Central memory CD8-positive, alpha-beta T cell (primary cell): ENCODE data around the gene HBP1.
A peak's percentile ranks its signal among the peaks of the same experiment; 100 is the strongest.
"Not testable (repeated sequence)": the region's sequence is repeated elsewhere in the genome, so short reads cannot be mapped to it uniquely, and the experiment has no call there.

ENCODE experiments used
- ATAC-seq: fragments of 150-1000 bp; cut with Tn5 transposase; replicated peaks from 2 replicates; pipeline ENCODE4 v1.10.0; 2022; ENCODE audit warnings: mild to moderate bottlenecking, moderate FRiP score, moderate number of reproducible peaks; ENCODE audit not compliant: poor library complexity, severe bottlenecking; ENCODE audit errors: extremely low read depth
- DNase-seq, 2 donors: peaks; one replicate each; pipeline ENCODE4 v3.0.0; 2021; ENCODE audit warnings: low spot score in 2 of 2
- H3K27ac Mint-ChIP-seq: one replicate; pipeline ENCODE4 v1.8.0; 2022; ENCODE audit warnings: low read depth, mild to moderate bottlenecking, moderate library complexity, mixed read lengths
- H3K27me3 Mint-ChIP-seq: one replicate; pipeline ENCODE4 v1.8.0; 2022; ENCODE audit warnings: mixed read lengths
- H3K36me3 Mint-ChIP-seq: one replicate; pipeline ENCODE4 v1.8.0; 2022; ENCODE audit warnings: mild to moderate bottlenecking, moderate library complexity, mixed read lengths; ENCODE audit not compliant: insufficient read depth
- H3K4me1 Mint-ChIP-seq: one replicate; pipeline ENCODE4 v1.8.0; 2022; ENCODE audit warnings: mixed read lengths
- H3K4me3 Mint-ChIP-seq: one replicate; pipeline ENCODE4 v1.8.0; 2022; ENCODE audit warnings: mild to moderate bottlenecking, moderate library complexity, mixed read lengths
- H3K9me3 Mint-ChIP-seq: one replicate; pipeline ENCODE4 v1.8.0; 2022; ENCODE audit warnings: mixed read lengths

The HBP1 gene

GRCh38 chr7:107206136-107206535 is 37.3 kb downstream of the HBP1 start:
- peaks cover 43% of the 10 kb centered on the region for H3K36me3 Mint-ChIP-seq
- no peaks in the 10 kb centered on the region for H3K27me3 Mint-ChIP-seq
- no peak overlapping the region for H3K27ac Mint-ChIP-seq
- DNase-seq (no peak), ATAC-seq (no peak)
- H3K4me1 Mint-ChIP-seq, result no peaks in the 10 kb centered on the region
- no peaks in the 10 kb centered on the region for H3K9me3 Mint-ChIP-seq
- no peak overlapping the region for H3K4me3 Mint-ChIP-seq

DNA sequence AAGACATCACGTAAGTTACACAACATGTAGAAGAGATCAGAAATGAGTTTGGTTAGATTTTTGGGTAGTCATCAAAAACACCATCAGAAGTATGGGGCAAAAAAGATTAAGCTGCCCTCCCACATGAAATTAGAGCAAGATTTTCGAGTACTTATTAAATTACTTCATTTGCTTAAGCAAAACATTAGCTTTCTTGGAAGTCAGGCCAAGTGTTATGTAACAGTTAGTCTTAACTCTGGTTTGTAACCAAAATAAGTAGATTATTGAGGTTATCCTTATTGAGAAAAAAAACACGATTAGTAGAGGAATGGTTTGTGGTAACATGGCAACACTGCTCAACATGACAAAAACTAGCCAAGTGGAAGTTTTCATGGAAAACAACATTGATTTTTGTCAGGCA is 37.9 kb downstream of the HBP1 start:
- Mint-ChIP-seq H3K36me3 (peaks cover 37% of the 10 kb centered on the region), H3K4me1 (no peaks in the 10 kb centered on the region), H3K4me3 (no peak overlapping the region), H3K9me3 (no peaks in the 10 kb centered on the region), H3K27ac (no peak overlapping the region), H3K27me3 (no peaks in the 10 kb centered on the region)
- ATAC-seq (no peak), DNase-seq (no peak)

DNA sequence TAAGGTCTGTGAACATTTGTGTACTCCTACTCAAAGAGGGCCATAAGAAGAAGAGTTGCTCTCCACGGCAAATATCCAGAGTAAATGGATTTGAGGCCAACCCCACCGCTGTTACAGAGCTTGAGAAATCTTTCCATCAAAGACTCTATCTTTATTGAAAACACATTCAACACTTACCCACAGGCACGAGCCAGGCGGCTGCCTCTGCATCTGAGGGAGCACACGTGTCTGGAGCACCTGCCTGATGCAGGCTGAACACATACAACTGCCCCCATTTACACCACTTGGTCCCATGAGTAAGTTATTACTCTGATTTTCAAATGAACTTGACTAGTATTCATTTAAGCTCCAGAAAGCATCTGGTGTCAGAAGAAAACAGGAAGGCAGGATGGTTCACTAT is 38.7 kb downstream of the HBP1 start:
- DNase-seq, result no peak
- Mint-ChIP-seq H3K27me3 (no peaks in the 10 kb centered on the region), H3K9me3 (no peaks in the 10 kb centered on the region), H3K4me1 (no peaks in the 10 kb centered on the region), H3K4me3 (no peak overlapping the region), H3K27ac (no peak overlapping the region), H3K36me3 (peaks cover 31% of the 10 kb centered on the region)
- no peak for ATAC-seq

DNA sequence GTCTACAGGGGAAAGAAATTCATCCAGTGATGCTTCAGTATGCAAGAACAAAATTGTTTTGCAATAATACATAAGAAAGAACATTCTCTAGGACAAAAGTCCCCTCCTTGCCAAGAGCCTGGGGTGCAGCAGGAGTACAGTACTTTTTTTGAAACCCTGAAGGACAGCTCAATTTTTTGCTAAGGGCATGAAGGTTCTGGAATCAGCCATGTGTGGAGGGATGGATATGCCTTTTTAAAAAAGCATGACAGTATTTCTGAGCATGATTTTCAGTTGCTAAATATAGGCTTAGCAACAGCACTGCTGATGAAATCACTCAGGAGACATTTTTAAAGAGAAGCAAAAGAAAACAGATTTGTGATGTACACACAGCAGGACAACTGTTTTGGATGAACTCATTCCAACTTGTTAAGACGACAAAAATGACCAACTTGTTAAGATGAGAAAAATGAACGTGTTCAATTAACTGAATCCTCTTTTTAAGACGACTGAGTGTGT is 39.3 kb downstream of the HBP1 start:
- DNase-seq (no peak), ATAC-seq (no peak)
- Mint-ChIP-seq H3K36me3 (peaks cover 26% of the 10 kb centered on the region), H3K9me3 (no peaks in the 10 kb centered on the region), H3K27ac (no peak overlapping the region), H3K27me3 (no peaks in the 10 kb centered on the region), H3K4me1 (no peaks in the 10 kb centered on the region), H3K4me3 (no peak overlapping the region)

- Mint-ChIP-seq H3K36me3 (peaks cover 25% of the 10 kb centered on the region), H3K27ac (peak overlapping the region; percentile 50), H3K4me3 (no peak overlapping the region), H3K9me3 (peaks cover 2% of the 10 kb centered on the region), H3K4me1 (no peaks in the 10 kb centered on the region), H3K27me3 (no peaks in the 10 kb centered on the region)
- DNase-seq (no peak), ATAC-seq (no peak)
Measured at GRCh38 chr7:107208563-107208962, 39.8 kb downstream of the HBP1 start.

DNA sequence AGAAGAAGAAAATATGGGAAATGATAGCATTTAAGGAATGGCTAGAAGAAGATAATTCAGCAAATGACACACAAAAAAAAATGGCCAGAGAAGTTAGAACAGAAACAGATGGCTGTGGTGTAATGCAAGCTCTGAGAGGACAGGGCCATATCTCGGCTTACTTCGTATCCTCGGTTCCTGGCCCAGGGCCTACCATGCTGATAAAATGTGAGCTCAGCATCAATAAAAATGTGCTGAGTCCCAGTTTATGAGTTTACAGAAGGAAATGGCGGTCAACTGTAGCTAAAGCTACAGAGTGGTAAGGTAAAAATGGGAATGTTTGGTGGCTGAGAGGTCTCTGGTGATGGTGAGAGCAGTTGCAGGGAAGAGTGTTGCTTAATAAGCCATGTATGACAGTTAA is 40.8 kb downstream of the HBP1 start:
- DNase-seq (no peak), ATAC-seq (no peak)
- Mint-ChIP-seq H3K36me3 (peaks cover 20% of the 10 kb centered on the region), H3K4me3 (no peak overlapping the region), H3K27ac (peak overlapping the region; percentile 50), H3K27me3 (no peaks in the 10 kb centered on the region), H3K9me3 (peaks cover 8% of the 10 kb centered on the region), H3K4me1 (no peaks in the 10 kb centered on the region)

GRCh38 chr7:107210400-107210799 is 41.6 kb downstream of the HBP1 start:
- Mint-ChIP-seq H3K27me3 (no peaks in the 10 kb centered on the region), H3K36me3 (peaks cover 16% of the 10 kb centered on the region), H3K27ac (no peak overlapping the region), H3K4me3 (no peak overlapping the region), H3K4me1 (no peaks in the 10 kb centered on the region), H3K9me3 (peaks cover 14% of the 10 kb centered on the region)
- no peak for DNase-seq
- ATAC-seq, result no peak

DNA sequence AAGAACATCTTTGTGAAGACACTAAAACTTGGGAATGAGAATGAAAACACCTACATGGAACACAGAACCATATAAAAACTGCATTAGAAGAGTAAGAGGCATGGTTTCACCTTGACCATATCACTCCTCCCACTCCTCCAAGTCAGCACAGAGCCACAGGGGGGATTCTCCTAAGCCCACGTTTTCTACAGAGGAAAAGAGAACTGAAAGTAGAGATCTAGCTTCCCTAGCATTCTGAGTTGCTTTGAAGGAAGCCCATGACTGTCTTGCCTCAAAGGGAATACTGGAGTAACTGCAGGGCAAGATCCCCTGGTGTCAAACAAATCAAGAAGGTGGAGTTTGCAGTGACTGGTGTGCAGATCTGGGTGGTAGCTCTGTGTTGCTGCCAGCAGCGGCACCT is 43.9 kb downstream of the HBP1 start:
- no peak for DNase-seq
- no peak overlapping the region for H3K27ac Mint-ChIP-seq

GRCh38 chr7:107213193-107213788 is 44.5 kb downstream of the HBP1 start:
- no peak for ATAC-seq
- H3K27me3 Mint-ChIP-seq, result no peaks in the 10 kb centered on the region
- peaks cover 8% of the 10 kb centered on the region for H3K36me3 Mint-ChIP-seq
- no peak overlapping the region for H3K4me3 Mint-ChIP-seq
- DNase-seq, result no peak
- H3K27ac Mint-ChIP-seq, result no peak overlapping the region
- H3K4me1 Mint-ChIP-seq, result no peaks in the 10 kb centered on the region
- peaks cover 14% of the 10 kb centered on the region for H3K9me3 Mint-ChIP-seq

More for the DNA sequence above, 43.9 kb downstream of the HBP1 start:
- Mint-ChIP-seq H3K9me3 (peaks cover 14% of the 10 kb centered on the region), H3K4me3 (no peak overlapping the region), H3K27me3 (no peaks in the 10 kb centered on the region), H3K36me3 (peaks cover 7% of the 10 kb centered on the region), H3K4me1 (no peaks in the 10 kb centered on the region)
- no peak for ATAC-seq

DNA sequence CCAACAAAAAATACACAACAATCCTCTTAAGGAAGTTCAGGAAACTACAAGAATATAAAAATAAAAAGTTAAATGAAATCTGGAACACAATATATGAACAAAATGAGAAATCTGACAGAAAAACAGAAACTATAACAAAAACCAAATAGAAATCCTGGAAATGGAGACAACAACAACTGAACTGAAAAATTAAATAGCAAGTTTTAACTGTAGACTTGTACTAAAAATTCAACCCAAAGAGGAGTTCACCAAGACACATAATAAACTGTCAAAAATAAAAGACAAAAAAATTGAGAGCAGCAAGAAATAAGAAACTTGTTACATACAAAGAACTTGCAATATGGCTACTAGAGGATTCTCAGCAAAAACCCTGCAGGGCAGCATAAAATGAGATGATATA is 45.1 kb downstream of the HBP1 start:
- Mint-ChIP-seq H3K27ac (no peak overlapping the region), H3K36me3 (peaks cover 8% of the 10 kb centered on the region), H3K4me1 (no peaks in the 10 kb centered on the region), H3K9me3 (peaks cover 14% of the 10 kb centered on the region), H3K27me3 (no peaks in the 10 kb centered on the region), H3K4me3 (no peak overlapping the region)
- ATAC-seq (no peak), DNase-seq (no peak)

GRCh38 chr7:107219563-107220244 is 50.9 kb downstream of the HBP1 start:
- ATAC-seq, result no peak
- Mint-ChIP-seq H3K27ac (no peak overlapping the region), H3K4me1 (no peaks in the 10 kb centered on the region), H3K4me3 (no peak overlapping the region), H3K27me3 (no peaks in the 10 kb centered on the region), H3K36me3 (peaks cover 11% of the 10 kb centered on the region), H3K9me3 (peaks cover 6% of the 10 kb centered on the region)
- no peak for DNase-seq

- DNase-seq (no peak), ATAC-seq (no peak)
- no peaks in the 10 kb centered on the region for H3K9me3 Mint-ChIP-seq
- H3K27me3 Mint-ChIP-seq, result no peaks in the 10 kb centered on the region
- no peaks in the 10 kb centered on the region for H3K4me1 Mint-ChIP-seq
- H3K4me3 Mint-ChIP-seq, result no peak overlapping the region
- H3K27ac Mint-ChIP-seq, result no peak overlapping the region
- peaks cover 11% of the 10 kb centered on the region for H3K36me3 Mint-ChIP-seq
Measured at GRCh38 chr7:107220356-107220755, 51.6 kb downstream of the HBP1 start.

- not testable (repeated sequence) for ATAC-seq
Measured at GRCh38 chr7:107220806-107221205, 52.0 kb downstream of the HBP1 start.

More at GRCh38 chr7:107220806-107221205, 52.0 kb downstream of the HBP1 start:
- H3K36me3 Mint-ChIP-seq, result peaks cover 11% of the 10 kb centered on the region
- not testable (repeated sequence) for H3K4me3 Mint-ChIP-seq, H3K9me3 Mint-ChIP-seq, H3K27me3 Mint-ChIP-seq, H3K4me1 Mint-ChIP-seq, DNase-seq, H3K27ac Mint-ChIP-seq
